Measurements from ENCODE around the gene UBE2QL1. TPM values are rescaled to one million over a fixed set of nuclear protein-coding genes. Genes with fewer than 3 reads are reported as not detected.

UBE2QL1 gene
- total and polyA plus RNA-seq, 2 donors from 2014 or later: 0.31 to 4.8 TPM

GRCh38 chr5:6471252-6471651 lies 22.6 kb downstream of the UBE2QL1 start:
- H3K9me3 ChIP-seq (ENCODE audit: control insufficient read depth in 2 of 3, insufficient read depth in 1 of 3, low read length in 3 of 3): no peaks in the 10 kb centered on the region
- DNase-seq: no peak
- H3K36me3 ChIP-seq (ENCODE audit: control insufficient read depth in 2 of 3, insufficient read depth in 3 of 3, low read length in 3 of 3): no peaks in the 10 kb centered on the region
- H3K27me3 ChIP-seq (ENCODE audit: control insufficient read depth, insufficient read depth, low read length): no peaks in the 10 kb centered on the region
- FAIRE-seq: no peak
- intact Hi-C loops (cut with DNase I): no loop called here
- H3K4me3 ChIP-seq (ENCODE audit: low read length in 3 of 3): no peak overlapping the region
- no peak overlapping the region for H3K9ac ChIP-seq (ENCODE audit: low read length in 3 of 3)
- no peak overlapping the region for H3K27ac ChIP-seq (ENCODE audit: low read depth in 2 of 2, low read length in 2 of 2)
- H3K4me1 ChIP-seq (ENCODE audit: control insufficient read depth in 2 of 3, insufficient read depth in 2 of 3, low read depth in 1 of 3, low read length in 3 of 3): no peaks in the 10 kb centered on the region
- TF ChIP-seq, protein P1, sequence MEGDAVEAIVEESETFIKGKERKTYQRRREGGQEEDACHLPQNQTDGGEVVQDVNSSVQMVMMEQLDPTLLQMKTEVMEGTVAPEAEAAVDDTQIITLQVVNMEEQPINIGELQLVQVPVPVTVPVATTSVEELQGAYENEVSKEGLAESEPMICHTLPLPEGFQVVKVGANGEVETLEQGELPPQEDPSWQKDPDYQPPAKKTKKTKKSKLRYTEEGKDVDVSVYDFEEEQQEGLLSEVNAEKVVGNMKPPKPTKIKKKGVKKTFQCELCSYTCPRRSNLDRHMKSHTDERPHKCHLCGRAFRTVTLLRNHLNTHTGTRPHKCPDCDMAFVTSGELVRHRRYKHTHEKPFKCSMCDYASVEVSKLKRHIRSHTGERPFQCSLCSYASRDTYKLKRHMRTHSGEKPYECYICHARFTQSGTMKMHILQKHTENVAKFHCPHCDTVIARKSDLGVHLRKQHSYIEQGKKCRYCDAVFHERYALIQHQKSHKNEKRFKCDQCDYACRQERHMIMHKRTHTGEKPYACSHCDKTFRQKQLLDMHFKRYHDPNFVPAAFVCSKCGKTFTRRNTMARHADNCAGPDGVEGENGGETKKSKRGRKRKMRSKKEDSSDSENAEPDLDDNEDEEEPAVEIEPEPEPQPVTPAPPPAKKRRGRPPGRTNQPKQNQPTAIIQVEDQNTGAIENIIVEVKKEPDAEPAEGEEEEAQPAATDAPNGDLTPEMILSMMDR (IDR thresholded peaks at IDR 0.05; ENCODE audit: borderline replicate concordance, extremely low read depth, insufficient read depth): no peak

GRCh38 chr5:6472792-6473191 lies 24.1 kb downstream of the UBE2QL1 start:
- DNase-seq (no peak), FAIRE-seq (no peak)
- Histone ChIP-seq H3K4me1 (ENCODE audit: control insufficient read depth in 2 of 3, insufficient read depth in 2 of 3, low read depth in 1 of 3, low read length in 3 of 3) (no peaks in the 10 kb centered on the region), H3K9ac (ENCODE audit: low read length in 3 of 3) (no peak overlapping the region), H3K27me3 (ENCODE audit: control insufficient read depth, insufficient read depth, low read length) (no peaks in the 10 kb centered on the region), H3K27ac (ENCODE audit: low read depth in 2 of 2, low read length in 2 of 2) (no peak overlapping the region), H3K36me3 (ENCODE audit: control insufficient read depth in 2 of 3, insufficient read depth in 3 of 3, low read length in 3 of 3) (no peaks in the 10 kb centered on the region), H3K9me3 (ENCODE audit: control insufficient read depth in 2 of 3, insufficient read depth in 1 of 3, low read length in 3 of 3) (no peaks in the 10 kb centered on the region), H3K4me3 (ENCODE audit: low read length in 3 of 3) (no peak overlapping the region)
- intact Hi-C loops (cut with DNase I): no loop called here
- TF ChIP-seq, protein P1 (IDR thresholded peaks at IDR 0.05; ENCODE audit: borderline replicate concordance, extremely low read depth, insufficient read depth): no peak

- Histone ChIP-seq H3K27ac (ENCODE audit: low read depth in 2 of 2, low read length in 2 of 2) (no peak overlapping the region), H3K36me3 (ENCODE audit: control insufficient read depth in 2 of 3, insufficient read depth in 3 of 3, low read length in 3 of 3) (no peaks in the 10 kb centered on the region), H3K9ac (ENCODE audit: low read length in 3 of 3) (no peak overlapping the region), H3K4me3 (ENCODE audit: low read length in 3 of 3) (no peak overlapping the region), H3K4me1 (ENCODE audit: control insufficient read depth in 2 of 3, insufficient read depth in 2 of 3, low read depth in 1 of 3, low read length in 3 of 3) (no peaks in the 10 kb centered on the region), H3K9me3 (ENCODE audit: control insufficient read depth in 2 of 3, insufficient read depth in 1 of 3, low read length in 3 of 3) (no peaks in the 10 kb centered on the region), H3K27me3 (ENCODE audit: control insufficient read depth, insufficient read depth, low read length) (no peaks in the 10 kb centered on the region)
- no peak for DNase-seq
- intact Hi-C loops (cut with DNase I): no loop called here
- TF ChIP-seq, protein P1 (IDR thresholded peaks at IDR 0.05; ENCODE audit: borderline replicate concordance, extremely low read depth, insufficient read depth): no peak
- FAIRE-seq: no peak
Measured at GRCh38 chr5:6473284-6473683, 24.6 kb downstream of the UBE2QL1 start.

DNA sequence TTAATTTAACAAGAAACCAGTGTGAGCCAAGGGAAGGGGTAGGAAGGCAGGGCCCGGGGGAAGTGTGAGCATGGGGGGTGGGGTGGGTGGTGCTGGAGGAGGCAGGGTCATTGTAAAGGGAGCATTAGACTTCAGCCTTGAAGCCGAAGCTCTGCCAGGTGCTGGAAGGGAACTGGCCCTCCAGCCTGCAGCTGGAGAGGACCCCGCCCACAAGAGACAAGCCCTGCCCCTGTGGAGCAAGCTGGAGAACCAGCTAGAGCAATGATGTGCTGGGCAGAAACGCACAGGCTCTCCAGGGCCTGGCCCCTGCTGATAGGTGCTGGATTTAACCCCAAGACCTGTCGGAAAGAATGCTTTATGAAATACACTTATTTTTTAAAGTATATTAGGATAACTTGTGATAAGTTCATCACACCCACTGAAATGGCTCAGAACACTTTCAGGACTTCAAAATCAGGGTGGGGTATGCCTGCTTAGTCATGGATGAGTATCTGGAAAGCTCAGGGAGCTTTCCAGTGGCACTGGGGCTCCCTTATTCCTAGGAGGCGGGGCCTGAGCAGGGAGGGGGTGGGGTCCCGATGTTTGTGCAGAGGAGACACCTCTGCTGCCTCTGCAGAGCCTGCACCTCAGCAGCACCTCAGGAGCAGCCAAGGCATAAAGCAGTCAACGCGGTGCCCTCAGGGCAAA lies 27.1 kb downstream of the UBE2QL1 start:
- H3K9me3 ChIP-seq (ENCODE audit: control insufficient read depth in 2 of 3, insufficient read depth in 1 of 3, low read length in 3 of 3): no peaks in the 10 kb centered on the region
- no peak overlapping the region for H3K27ac ChIP-seq (ENCODE audit: low read depth in 2 of 2, low read length in 2 of 2)
- FAIRE-seq (no peak), DNase-seq (no peak)
- no peak overlapping the region for H3K9ac ChIP-seq (ENCODE audit: low read length in 3 of 3)
- no peaks in the 10 kb centered on the region for H3K4me1 ChIP-seq (ENCODE audit: control insufficient read depth in 2 of 3, insufficient read depth in 2 of 3, low read depth in 1 of 3, low read length in 3 of 3)
- no peak overlapping the region for H3K4me3 ChIP-seq (ENCODE audit: low read length in 3 of 3)
- intact Hi-C loops (cut with DNase I): no loop called here
- TF ChIP-seq, protein P1 (IDR thresholded peaks at IDR 0.05; ENCODE audit: borderline replicate concordance, extremely low read depth, insufficient read depth): no peak
- no peaks in the 10 kb centered on the region for H3K36me3 ChIP-seq (ENCODE audit: control insufficient read depth in 2 of 3, insufficient read depth in 3 of 3, low read length in 3 of 3)
- no peaks in the 10 kb centered on the region for H3K27me3 ChIP-seq (ENCODE audit: control insufficient read depth, insufficient read depth, low read length)
